HEK293 (cell line): Measurements from ENCODE around the gene STK24.
A peak's percentile ranks its signal among the peaks of the same experiment; 100 is the strongest.

ENCODE experiments used
- CTCF ChIA-PET: fragments of 350-600 bp; formaldehyde crosslinking; extraction: SDS; loops from one replicate; lab custom pipeline; 2021; ENCODE audit warnings: antibody characterized with exemption; lab: Yijun Ruan, JAX
- POLR2A ChIA-PET: fragments of 300-600 bp; formaldehyde crosslinking; extraction: SDS; loops from one replicate; lab custom pipeline; 2020; ENCODE audit warnings: antibody characterized with exemption, inconsistent platforms; lab: Yijun Ruan, JAX
- H3K27ac ChIP-seq: fragments of 200-500 bp; sonication (Bioruptor generic); 2 replicates; pipeline ENCODE4 v1.5.1; 2014; ENCODE audit warnings: low read depth, low read length, control low read depth, inconsistent platforms; ENCODE audit errors: extremely low read depth
- H3K36me3 ChIP-seq, 2 experiments: fragments of 200-500 bp in 1 of 2; sonication (Bioruptor generic) in 1 of 2; 1 replicate in 1 of 2; 2 replicates in 1 of 2; pipeline ENCODE4 v1.5.1; 2014 to 2017; ENCODE audit warnings: inconsistent platforms in 2 of 2, low read length in 2 of 2; ENCODE audit not compliant: control insufficient read depth in 2 of 2, insufficient read depth in 1 of 2
- H3K4me1 ChIP-seq: fragments of 200-500 bp; sonication (Bioruptor generic); 2 replicates; pipeline ENCODE4 v1.5.1; 2014; ENCODE audit warnings: mild to moderate bottlenecking, low read length, inconsistent platforms; ENCODE audit not compliant: control insufficient read depth, insufficient read depth
- H3K4me3 ChIP-seq: 2 replicates; pipeline ENCODE4 v1.5.1; 2011; ENCODE audit warnings: low read depth, mild to moderate bottlenecking, control low read depth, low read length, moderate library complexity
- H3K9me3 ChIP-seq: fragments of 200-500 bp; sonication (Bioruptor generic); 2 replicates; pipeline ENCODE4 v1.5.1; 2014; ENCODE audit warnings: low read depth, low read length, inconsistent platforms; ENCODE audit not compliant: control insufficient read depth, insufficient read depth
- BCL11B ChIP-seq: fragments of 450-650 bp; formaldehyde crosslinking; IDR thresholded peaks from 2 replicates; pipeline ENCODE4 v1.5.1; 2016; ENCODE audit warnings: low read depth, missing biosample characterization, missing genetic modification characterization
- GLI4 ChIP-seq: fragments of 450-650 bp; formaldehyde crosslinking; IDR thresholded peaks from 2 replicates; pipeline ENCODE4 v1.5.1; 2016; ENCODE audit warnings: missing biosample characterization, missing genetic modification characterization
- GLIS1 ChIP-seq: fragments of 450-650 bp; formaldehyde crosslinking; IDR thresholded peaks from 2 replicates; pipeline ENCODE4 v1.5.1; 2016; ENCODE audit warnings: missing biosample characterization, missing genetic modification characterization
- MZF1 ChIP-seq: fragments of 450-650 bp; formaldehyde crosslinking; IDR thresholded peaks from 2 replicates; pipeline ENCODE4 v1.5.1; 2017; ENCODE audit warnings: missing biosample characterization, missing genetic modification characterization, borderline replicate concordance
- OVOL3 ChIP-seq: fragments of 450-650 bp; formaldehyde crosslinking; IDR thresholded peaks from 2 replicates; pipeline ENCODE4 v1.5.1; 2016; ENCODE audit warnings: missing biosample characterization, missing genetic modification characterization
- PRDM1 ChIP-seq: fragments of 450-650 bp; formaldehyde crosslinking; IDR thresholded peaks from 2 replicates; pipeline ENCODE4; 2016; ENCODE audit warnings: missing biosample characterization, missing genetic modification characterization
- RBAK ChIP-seq: fragments of 450-650 bp; formaldehyde crosslinking; IDR thresholded peaks from 2 replicates; pipeline ENCODE4 v1.5.1; 2016; ENCODE audit warnings: missing biosample characterization, missing genetic modification characterization
- YY2 ChIP-seq: fragments of 450-650 bp; formaldehyde crosslinking; IDR thresholded peaks from 2 replicates; pipeline ENCODE4 v1.5.1; 2016; ENCODE audit warnings: missing biosample characterization, missing genetic modification characterization
- ZBTB20 ChIP-seq: fragments of 450-650 bp; formaldehyde crosslinking; IDR thresholded peaks from 2 replicates; pipeline ENCODE4 v1.5.1; 2016; ENCODE audit warnings: missing biosample characterization, missing genetic modification characterization
- ZEB2 ChIP-seq: fragments of 450-650 bp; formaldehyde crosslinking; IDR thresholded peaks from 2 replicates; pipeline ENCODE4 v1.5.1; 2016; ENCODE audit warnings: missing biosample characterization, missing genetic modification characterization
- ZNF133 ChIP-seq: fragments of 450-650 bp; formaldehyde crosslinking; IDR thresholded peaks from 2 replicates; pipeline ENCODE4 v1.5.1; 2016; ENCODE audit warnings: missing biosample characterization, missing genetic modification characterization
- ZNF266 ChIP-seq: fragments of 450-650 bp; formaldehyde crosslinking; IDR thresholded peaks from 2 replicates; pipeline ENCODE4 v1.5.1; 2016; ENCODE audit warnings: missing biosample characterization, missing genetic modification characterization, low read depth
- ZNF37A ChIP-seq: fragments of 450-650 bp; IDR thresholded peaks from 2 replicates; pipeline ENCODE4 v1.5.1; 2018; ENCODE audit warnings: missing biosample characterization, missing genetic modification characterization
- ZNF416 ChIP-seq: fragments of 450-650 bp; formaldehyde crosslinking; IDR thresholded peaks from 2 replicates; pipeline ENCODE4 v1.5.1; 2016; ENCODE audit warnings: missing biosample characterization, missing genetic modification characterization
- ZNF423 ChIP-seq: fragments of 450-650 bp; formaldehyde crosslinking; IDR thresholded peaks from 2 replicates; pipeline ENCODE4 v1.5.1; 2016; ENCODE audit warnings: missing biosample characterization, missing genetic modification characterization
- ZNF677 ChIP-seq: fragments of 450-650 bp; IDR thresholded peaks from 2 replicates; pipeline ENCODE4 v1.5.0; 2018; ENCODE audit warnings: missing biosample characterization, mild to moderate bottlenecking, missing genetic modification characterization, moderate library complexity
- TF ChIP-seq, protein P1 (sequence below): fragments of 450-650 bp; formaldehyde crosslinking; IDR thresholded peaks from 2 replicates; pipeline ENCODE4 v1.5.1; 2016; ENCODE audit warnings: missing biosample characterization, missing genetic modification characterization
- TF ChIP-seq, protein P2 (sequence below): fragments of 450-650 bp; formaldehyde crosslinking; IDR thresholded peaks from 2 replicates; pipeline ENCODE4 v1.5.1; 2016; ENCODE audit warnings: missing biosample characterization, missing genetic modification characterization

Gene STK24

DNA sequence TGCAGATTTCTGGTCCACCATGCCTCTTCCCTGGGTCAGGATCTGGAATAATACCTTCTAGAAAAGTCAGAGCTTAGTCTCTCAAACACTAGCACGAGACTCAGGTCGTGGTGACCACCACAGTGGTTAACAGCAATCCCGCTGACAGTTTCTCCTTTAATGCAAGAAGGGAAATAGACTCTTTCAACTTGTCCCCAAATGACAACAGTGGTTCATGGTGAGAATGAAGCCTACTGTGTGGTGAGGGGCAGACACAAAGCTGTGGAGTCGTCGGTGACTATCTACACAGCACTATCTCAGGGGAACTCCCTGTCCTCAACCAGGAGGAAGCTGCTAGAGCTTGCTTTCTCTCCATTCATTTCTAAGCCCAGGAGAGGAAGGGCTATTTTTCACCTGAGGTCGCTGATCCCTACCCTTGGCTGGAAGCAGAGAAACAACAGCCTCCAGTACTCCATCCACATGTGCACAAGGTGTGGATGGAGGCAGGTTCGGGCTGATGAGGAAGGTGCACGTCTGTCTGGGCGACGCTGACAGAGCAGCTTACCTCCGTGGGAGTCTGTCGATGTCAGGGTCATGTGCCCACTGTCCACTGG lies 72.4 kb downstream of the STK24 start:
- peaks cover 36% of the 10 kb centered on the region for H3K4me1 ChIP-seq
- H3K36me3 ChIP-seq = peaks cover 0 to 9% of the 10 kb centered on the region in 2 experiments; a peak in 1 of 3 replicates
- POLR2A ChIA-PET = no interaction called here
- H3K9me3 ChIP-seq = no peaks in the 10 kb centered on the region
- CTCF ChIA-PET = interaction anchor here (0.6 kb wide), 1 partner anchor 40 kb away, joined by 3 read pairs; no protein-coding TSS in a partner anchor
- TF ChIP-seq OVOL3 = no peak
- no peak for TF ChIP-seq ZNF416 (tag by site-specific recombination)
- TF ChIP-seq GLIS1 (tag by site-specific recombination) = no peak
- no peak for TF ChIP-seq ZNF133 (tag by site-specific recombination)
- no peak for TF ChIP-seq RBAK
- no peak for TF ChIP-seq BCL11B (tag by site-specific recombination)
- no peak for TF ChIP-seq ZBTB20 (tag by site-specific recombination)
- TF ChIP-seq GLI4 = no peak
- TF ChIP-seq ZNF266 (tag by site-specific recombination) = no peak
- TF ChIP-seq, protein P1, sequence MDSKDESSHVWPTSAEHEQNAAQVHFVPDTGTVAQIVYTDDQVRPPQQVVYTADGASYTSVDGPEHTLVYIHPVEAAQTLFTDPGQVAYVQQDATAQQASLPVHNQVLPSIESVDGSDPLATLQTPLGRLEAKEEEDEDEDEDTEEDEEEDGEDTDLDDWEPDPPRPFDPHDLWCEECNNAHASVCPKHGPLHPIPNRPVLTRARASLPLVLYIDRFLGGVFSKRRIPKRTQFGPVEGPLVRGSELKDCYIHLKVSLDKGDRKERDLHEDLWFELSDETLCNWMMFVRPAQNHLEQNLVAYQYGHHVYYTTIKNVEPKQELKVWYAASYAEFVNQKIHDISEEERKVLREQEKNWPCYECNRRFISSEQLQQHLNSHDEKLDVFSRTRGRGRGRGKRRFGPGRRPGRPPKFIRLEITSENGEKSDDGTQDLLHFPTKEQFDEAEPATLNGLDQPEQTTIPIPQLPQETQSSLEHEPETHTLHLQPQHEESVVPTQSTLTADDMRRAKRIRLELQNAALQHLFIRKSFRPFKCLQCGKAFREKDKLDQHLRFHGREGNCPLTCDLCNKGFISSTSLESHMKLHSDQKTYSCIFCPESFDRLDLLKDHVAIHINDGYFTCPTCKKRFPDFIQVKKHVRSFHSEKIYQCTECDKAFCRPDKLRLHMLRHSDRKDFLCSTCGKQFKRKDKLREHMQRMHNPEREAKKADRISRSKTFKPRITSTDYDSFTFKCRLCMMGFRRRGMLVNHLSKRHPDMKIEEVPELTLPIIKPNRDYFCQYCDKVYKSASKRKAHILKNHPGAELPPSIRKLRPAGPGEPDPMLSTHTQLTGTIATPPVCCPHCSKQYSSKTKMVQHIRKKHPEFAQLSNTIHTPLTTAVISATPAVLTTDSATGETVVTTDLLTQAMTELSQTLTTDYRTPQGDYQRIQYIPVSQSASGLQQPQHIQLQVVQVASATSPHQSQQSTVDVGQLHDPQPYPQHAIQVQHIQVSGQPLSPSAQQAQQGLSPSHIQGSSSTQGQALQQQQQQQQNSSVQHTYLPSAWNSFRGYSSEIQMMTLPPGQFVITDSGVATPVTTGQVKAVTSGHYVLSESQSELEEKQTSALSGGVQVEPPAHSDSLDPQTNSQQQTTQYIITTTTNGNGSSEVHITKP = no peak
- TF ChIP-seq ZNF677 = no peak
- no peak for TF ChIP-seq ZNF423 (tag by site-specific recombination)
- TF ChIP-seq ZEB2 = no peak
- TF ChIP-seq YY2 (tag by site-specific recombination) = no peak
- TF ChIP-seq ZNF37A (tag by site-specific recombination) = no peak
- TF ChIP-seq MZF1 = no peak
- H3K4me3 ChIP-seq = no peak overlapping the region
- H3K27ac ChIP-seq = no peak overlapping the region

DNA sequence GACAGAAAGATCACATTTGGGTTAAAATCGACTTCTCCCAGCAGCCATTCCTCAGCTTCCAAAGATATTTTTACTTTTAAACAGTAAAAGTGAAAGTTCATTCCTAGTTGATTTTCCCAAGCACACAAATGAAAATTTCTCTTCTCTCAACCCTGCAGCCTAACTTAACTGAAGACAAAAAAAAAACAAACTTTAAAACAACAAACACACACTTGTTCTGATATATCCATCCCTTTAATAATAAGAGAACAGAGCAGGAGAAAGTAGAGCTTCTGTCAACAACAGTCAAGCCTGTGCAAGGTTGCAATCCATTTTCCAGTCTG lies 72.9 kb downstream of the STK24 start:
- H3K9me3 ChIP-seq = no peaks in the 10 kb centered on the region
- peaks cover 32% of the 10 kb centered on the region for H3K4me1 ChIP-seq
- H3K27ac ChIP-seq = no peak overlapping the region
- peak; percentile 91 for TF ChIP-seq PRDM1 (tag by site-specific recombination)
- TF ChIP-seq, protein P2, sequence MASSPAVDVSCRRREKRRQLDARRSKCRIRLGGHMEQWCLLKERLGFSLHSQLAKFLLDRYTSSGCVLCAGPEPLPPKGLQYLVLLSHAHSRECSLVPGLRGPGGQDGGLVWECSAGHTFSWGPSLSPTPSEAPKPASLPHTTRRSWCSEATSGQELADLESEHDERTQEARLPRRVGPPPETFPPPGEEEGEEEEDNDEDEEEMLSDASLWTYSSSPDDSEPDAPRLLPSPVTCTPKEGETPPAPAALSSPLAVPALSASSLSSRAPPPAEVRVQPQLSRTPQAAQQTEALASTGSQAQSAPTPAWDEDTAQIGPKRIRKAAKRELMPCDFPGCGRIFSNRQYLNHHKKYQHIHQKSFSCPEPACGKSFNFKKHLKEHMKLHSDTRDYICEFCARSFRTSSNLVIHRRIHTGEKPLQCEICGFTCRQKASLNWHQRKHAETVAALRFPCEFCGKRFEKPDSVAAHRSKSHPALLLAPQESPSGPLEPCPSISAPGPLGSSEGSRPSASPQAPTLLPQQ (tag by site-specific recombination) = no peak
- CTCF ChIA-PET = interaction anchor here (1.0 kb wide), 1 partner anchor 149 kb away, joined by 3 read pairs; no protein-coding TSS in a partner anchor
- peaks cover 0 to 10% of the 10 kb centered on the region in 2 experiments; a peak in 1 of 3 replicates for H3K36me3 ChIP-seq
- H3K4me3 ChIP-seq = no peak overlapping the region
- POLR2A ChIA-PET = no interaction called here
